Mesenchymal stem cell (in vitro differentiated cells and primary cell): ENCODE measurements around the gene RIN3.
A peak's percentile ranks its signal among the peaks of the same experiment; 100 is the strongest.

Experiments used
- DNase-seq: peaks from one replicate; pipeline ENCODE4 v3.0.0-alpha.2; 2013
- H2AFZ ChIP-seq: one replicate; pipeline ENCODE4 v1.6.1; 2013; ENCODE audit warnings: low read depth, mild to moderate bottlenecking, control low read depth, inconsistent platforms, low read length, moderate library complexity
- H2AK5ac ChIP-seq: 2 replicates; pipeline ENCODE4 v1.6.1; 2013; ENCODE audit warnings: low read length, moderate library complexity, mild to moderate bottlenecking, inconsistent platforms; ENCODE audit not compliant: severe bottlenecking
- H2BK120ac ChIP-seq: one replicate; pipeline ENCODE4 v1.6.1; 2013; ENCODE audit warnings: low read depth, mild to moderate bottlenecking, inconsistent platforms, low read length, moderate library complexity
- H2BK12ac ChIP-seq, 2 experiments: one replicate each; pipeline ENCODE4 v1.6.1; 2013; ENCODE audit warnings: inconsistent platforms in 2 of 2, low read length in 2 of 2, mild to moderate bottlenecking in 2 of 2, moderate library complexity in 2 of 2, control low read depth in 1 of 2
- H2BK15ac ChIP-seq: one replicate; pipeline ENCODE4 v1.6.1; 2013; ENCODE audit warnings: mild to moderate bottlenecking, low read depth, inconsistent platforms; ENCODE audit not compliant: poor library complexity, severe bottlenecking
- H2BK5ac ChIP-seq: 2 replicates; pipeline ENCODE4 v1.6.1; 2013; ENCODE audit warnings: low read depth, mild to moderate bottlenecking, low read length, control low read depth, inconsistent platforms; ENCODE audit not compliant: poor library complexity, severe bottlenecking
- H3K14ac ChIP-seq, 2 experiments: one replicate each; pipeline ENCODE4 v1.6.1; 2013; ENCODE audit warnings: inconsistent platforms in 2 of 2, low read length in 2 of 2, control low read depth in 1 of 2, mild to moderate bottlenecking in 1 of 2, moderate library complexity in 1 of 2
- H3K18ac ChIP-seq, 2 experiments: one replicate each; pipeline ENCODE4 v1.6.1; 2013; ENCODE audit warnings: inconsistent platforms in 2 of 2, low read length in 2 of 2, control low read depth in 1 of 2, low read depth in 1 of 2, mild to moderate bottlenecking in 1 of 2
- H3K23ac ChIP-seq, 2 experiments: one replicate each; pipeline ENCODE4 v1.6.1; 2013; ENCODE audit warnings: inconsistent platforms in 2 of 2, low read length in 2 of 2, mild to moderate bottlenecking in 2 of 2, moderate library complexity in 2 of 2, control low read depth in 1 of 2
- H3K27ac ChIP-seq: 2 replicates; pipeline ENCODE4 v1.5.1; 2013; ENCODE audit warnings: mild to moderate bottlenecking, moderate library complexity, low read length, control low read depth, inconsistent platforms; ENCODE audit not compliant: poor library complexity, severe bottlenecking
- H3K27me3 ChIP-seq, 2 experiments: 2 replicates each; pipeline versions ENCODE4 v1.6.1 to v1.7.0; 2013; ENCODE audit warnings: low read length in 2 of 2, mild to moderate bottlenecking in 2 of 2, moderate library complexity in 2 of 2, control low read depth in 1 of 2, inconsistent platforms in 1 of 2; ENCODE audit not compliant: control insufficient read depth in 1 of 2, insufficient read depth in 1 of 2
- H3K36me3 ChIP-seq, 2 experiments: 2 replicates each; pipeline versions ENCODE4 v1.6.1 to v1.7.0; 2013; ENCODE audit warnings: low read length in 2 of 2, control low read depth in 1 of 2, inconsistent platforms in 1 of 2, low read depth in 1 of 2, mild to moderate bottlenecking in 1 of 2; ENCODE audit not compliant: insufficient read depth in 2 of 2, control insufficient read depth in 1 of 2
- H3K4ac ChIP-seq, 2 experiments: one replicate each; pipeline ENCODE4 v1.6.1; 2013; ENCODE audit warnings: inconsistent platforms in 2 of 2, low read length in 2 of 2, mild to moderate bottlenecking in 2 of 2, moderate library complexity in 2 of 2, control low read depth in 1 of 2, low read depth in 1 of 2
- H3K4me1 ChIP-seq: 2 replicates; pipeline ENCODE4 v1.6.1; 2013; ENCODE audit warnings: low read depth, low read length, control low read depth; ENCODE audit not compliant: control insufficient read depth, insufficient read depth
- H3K4me2 ChIP-seq: 2 replicates; pipeline ENCODE4 v1.6.1; 2013; ENCODE audit warnings: low read length, mild to moderate bottlenecking, inconsistent platforms; ENCODE audit not compliant: poor library complexity, severe bottlenecking
- H3K4me3 ChIP-seq, 2 experiments: 2 replicates each; pipeline versions ENCODE4 v1.5.1 to v1.7.0; 2013; ENCODE audit warnings: low read length in 2 of 2, mild to moderate bottlenecking in 2 of 2, control low read depth in 1 of 2, low read depth in 1 of 2; ENCODE audit not compliant: insufficient read depth in 1 of 2
- H3K79me1 ChIP-seq: replicated peaks from 2 replicates; pipeline ENCODE4 v1.6.1; 2013; ENCODE audit warnings: mild to moderate bottlenecking, control low read depth, low read length, inconsistent platforms; ENCODE audit not compliant: poor library complexity, severe bottlenecking
- H3K9ac ChIP-seq: 2 replicates; pipeline ENCODE4 v1.7.0; 2013; ENCODE audit warnings: mild to moderate bottlenecking, low read length, moderate library complexity
- H3K9me3 ChIP-seq: 2 replicates; pipeline ENCODE4 v1.7.0; 2013; ENCODE audit warnings: mild to moderate bottlenecking, low read length; ENCODE audit not compliant: control insufficient read depth
- H4K8ac ChIP-seq: one replicate; pipeline ENCODE4 v1.6.1; 2013; ENCODE audit warnings: inconsistent platforms, mild to moderate bottlenecking, low read length, moderate library complexity
- H4K91ac ChIP-seq: one replicate; pipeline ENCODE4 v1.6.1; 2013; ENCODE audit warnings: mild to moderate bottlenecking, low read length, inconsistent platforms
- WGBS: methylation state at CpG from one replicate; pipeline ENCODE4 v1.1.7; 2013; ENCODE audit warnings: mixed read lengths; 5-methylcytosine and 5-hydroxymethylcytosine counted together

Gene RIN3

GRCh38 chr14:92516344-92516965 is 2.9 kb downstream of the RIN3 start:
- DNase-seq: no peak
- Histone ChIP-seq H2BK120ac (no peak overlapping the region), H3K14ac (peak overlapping the region in 1 of 2 experiments; percentile 14), H3K27ac (no peak overlapping the region), H3K79me1 (peaks cover 50% of the 10 kb centered on the region), H2BK5ac (no peak overlapping the region), H3K4ac (no peak overlapping the region), H2AK5ac (no peak overlapping the region), H3K4me2 (no peak overlapping the region), H3K9me3 (no peaks in the 10 kb centered on the region), H4K91ac (no peak overlapping the region), H3K4me3 (peak overlapping the region in 1 of 2 experiments; percentile 91), H2AFZ (no peak overlapping the region), H3K23ac (no peak overlapping the region), H3K18ac (no peak overlapping the region), H3K9ac (peak overlapping the region; percentile 25), H2BK15ac (no peak overlapping the region), H2BK12ac (no peak overlapping the region), H3K27me3 (no peaks in the 10 kb centered on the region), H4K8ac (no peak overlapping the region), H3K4me1 (peaks cover 18% of the 10 kb centered on the region), H3K36me3 (peaks cover 6 to 10% of the 10 kb centered on the region in 2 experiments)
- 89% methylated on average over 4 of the region's 4 CpGs for WGBS

GRCh38 chr14:92516966-92517506 is 3.5 kb downstream of the RIN3 start:
- 90% methylated on average over 5 of the region's 5 CpGs for WGBS
- Histone ChIP-seq H2BK15ac (no peak overlapping the region), H3K9ac (no peak overlapping the region), H3K4ac (no peak overlapping the region), H3K36me3 (peaks cover 6 to 14% of the 10 kb centered on the region in 2 experiments), H4K91ac (no peak overlapping the region), H4K8ac (no peak overlapping the region), H3K9me3 (no peaks in the 10 kb centered on the region), H3K4me1 (peaks cover 18% of the 10 kb centered on the region), H3K14ac (no peak overlapping the region), H3K4me2 (no peak overlapping the region), H2BK120ac (no peak overlapping the region), H3K4me3 (no peak overlapping the region), H3K27me3 (no peaks in the 10 kb centered on the region), H2AFZ (no peak overlapping the region), H3K27ac (no peak overlapping the region), H2AK5ac (no peak overlapping the region), H3K18ac (no peak overlapping the region), H3K23ac (no peak overlapping the region), H3K79me1 (peaks cover 54% of the 10 kb centered on the region), H2BK12ac (no peak overlapping the region), H2BK5ac (no peak overlapping the region)
- DNase-seq: no peak

GRCh38 chr14:92517761-92518160 is 4.2 kb downstream of the RIN3 start:
- Histone ChIP-seq H3K23ac (no peak overlapping the region), H2AFZ (no peak overlapping the region), H3K4me3 (no peak overlapping the region), H3K4ac (no peak overlapping the region), H3K4me2 (no peak overlapping the region), H2BK12ac (no peak overlapping the region), H3K18ac (no peak overlapping the region), H2AK5ac (no peak overlapping the region), H3K4me1 (peaks cover 16% of the 10 kb centered on the region), H4K8ac (no peak overlapping the region), H3K79me1 (peaks cover 56% of the 10 kb centered on the region), H3K27ac (no peak overlapping the region), H3K14ac (no peak overlapping the region), H3K27me3 (no peaks in the 10 kb centered on the region), H2BK5ac (no peak overlapping the region), H2BK15ac (no peak overlapping the region), H3K36me3 (peaks cover 6 to 14% of the 10 kb centered on the region in 2 experiments), H2BK120ac (no peak overlapping the region), H4K91ac (no peak overlapping the region), H3K9ac (no peak overlapping the region), H3K9me3 (no peaks in the 10 kb centered on the region)
- no peak for DNase-seq
- 94% methylated on average over 2 of the region's 2 CpGs for WGBS

GRCh38 chr14:92519246-92520101 is 5.9 kb downstream of the RIN3 start:
- no peak overlapping the region for H2BK5ac ChIP-seq
- H2AFZ ChIP-seq: no peak overlapping the region
- no peak overlapping the region for H3K18ac ChIP-seq
- 97% methylated on average over 19 of the region's 20 CpGs for WGBS
- no peaks in the 10 kb centered on the region for H3K9me3 ChIP-seq
- no peak overlapping the region for H3K27ac ChIP-seq
- H2BK120ac ChIP-seq: no peak overlapping the region
- H3K4me1 ChIP-seq: peaks cover 8% of the 10 kb centered on the region
- no peaks in the 10 kb centered on the region for H3K27me3 ChIP-seq
- H2BK12ac ChIP-seq: no peak overlapping the region
- no peak overlapping the region for H3K14ac ChIP-seq
- H2BK15ac ChIP-seq: no peak overlapping the region
- no peak overlapping the region for H3K9ac ChIP-seq
- peak overlapping the region; percentile 43 for H4K8ac ChIP-seq
- DNase-seq: no peak
- no peak overlapping the region for H3K23ac ChIP-seq
- H4K91ac ChIP-seq: peak overlapping the region; percentile 70
- no peak overlapping the region for H3K4me3 ChIP-seq
- H3K36me3 ChIP-seq: peaks cover 6 to 14% of the 10 kb centered on the region in 2 experiments
- H3K79me1 ChIP-seq: peaks cover 57% of the 10 kb centered on the region
- no peak overlapping the region for H2AK5ac ChIP-seq
- no peak overlapping the region for H3K4me2 ChIP-seq
- H3K4ac ChIP-seq: no peak overlapping the region
